ENCODE results near the gene PRKAB1.
"Not testable (repeated sequence)": the region's sequence is repeated elsewhere in the genome, so short reads cannot be mapped to it uniquely, and the experiment has no call there.

The PRKAB1 gene

GRCh38 chr12:119667577-119668323 is at the start of gene PRKAB1:
Gene PRKAB1, plus strand, starts transcription at chr12:119668133. Its CDS starts 112 bp downstream, at chr12:119668245.
- peak; percentile 98 for DNase-seq

GRCh38 chr12:119618328-119618896 is 49.5 kb upstream of the PRKAB1 start:
- DNase-seq = not testable (repeated sequence)

- DNase-seq = no peak
These were observed 47.4 kb upstream of the PRKAB1 start for GRCh38 chr12:119620490-119620889.

- no peak for DNase-seq
These were observed 46.1 kb upstream of the PRKAB1 start for GRCh38 chr12:119621878-119622277.

- peak; percentile 27 for DNase-seq
These were observed 43.0 kb upstream of the PRKAB1 start for GRCh38 chr12:119624966-119625365.

- no peak for DNase-seq
These were observed 40.8 kb upstream of the PRKAB1 start for GRCh38 chr12:119627019-119627643.

GRCh38 chr12:119627686-119628085 is 40.2 kb upstream of the PRKAB1 start:
- DNase-seq = no peak

- DNase-seq = no peak
These were observed 37.6 kb upstream of the PRKAB1 start for GRCh38 chr12:119630223-119630780.

- DNase-seq = no peak
These were observed 36.9 kb upstream of the PRKAB1 start for GRCh38 chr12:119630962-119631550.

- DNase-seq = no peak
These were observed 35.8 kb upstream of the PRKAB1 start for GRCh38 chr12:119631930-119632678.

GRCh38 chr12:119634743-119635142 is 33.2 kb upstream of the PRKAB1 start:
- no peak for DNase-seq

GRCh38 chr12:119642986-119643385 is 24.9 kb upstream of the PRKAB1 start:
- DNase-seq = no peak

- DNase-seq = no peak
These were observed 23.0 kb upstream of the PRKAB1 start for GRCh38 chr12:119644930-119645329.

- no peak for DNase-seq
These were observed 22.3 kb upstream of the PRKAB1 start for GRCh38 chr12:119645535-119646059.

GRCh38 chr12:119649202-119649808 is 18.6 kb upstream of the PRKAB1 start:
- DNase-seq = no peak

GRCh38 chr12:119652665-119653064 is 15.3 kb upstream of the PRKAB1 start:
- DNase-seq = no peak

GRCh38 chr12:119657001-119657400 is 10.9 kb upstream of the PRKAB1 start:
- not testable (repeated sequence) for DNase-seq

GRCh38 chr12:119658166-119658565 is 9.8 kb upstream of the PRKAB1 start:
- not testable (repeated sequence) for DNase-seq

- peak; percentile 15 for DNase-seq
These were observed 8.5 kb upstream of the PRKAB1 start for GRCh38 chr12:119659289-119659897.

GRCh38 chr12:119660076-119660475 is 7.9 kb upstream of the PRKAB1 start:
- DNase-seq = no peak

GRCh38 chr12:119661882-119662281 is 6.1 kb upstream of the PRKAB1 start:
- no peak for DNase-seq

All from COR-L47 (cell line).